Measurements from ENCODE around the gene AHCYL2.
"Not testable (repeated sequence)": the region's sequence is repeated elsewhere in the genome, so short reads cannot be mapped to it uniquely, and the experiment has no call there.

Gene AHCYL2

DNA sequence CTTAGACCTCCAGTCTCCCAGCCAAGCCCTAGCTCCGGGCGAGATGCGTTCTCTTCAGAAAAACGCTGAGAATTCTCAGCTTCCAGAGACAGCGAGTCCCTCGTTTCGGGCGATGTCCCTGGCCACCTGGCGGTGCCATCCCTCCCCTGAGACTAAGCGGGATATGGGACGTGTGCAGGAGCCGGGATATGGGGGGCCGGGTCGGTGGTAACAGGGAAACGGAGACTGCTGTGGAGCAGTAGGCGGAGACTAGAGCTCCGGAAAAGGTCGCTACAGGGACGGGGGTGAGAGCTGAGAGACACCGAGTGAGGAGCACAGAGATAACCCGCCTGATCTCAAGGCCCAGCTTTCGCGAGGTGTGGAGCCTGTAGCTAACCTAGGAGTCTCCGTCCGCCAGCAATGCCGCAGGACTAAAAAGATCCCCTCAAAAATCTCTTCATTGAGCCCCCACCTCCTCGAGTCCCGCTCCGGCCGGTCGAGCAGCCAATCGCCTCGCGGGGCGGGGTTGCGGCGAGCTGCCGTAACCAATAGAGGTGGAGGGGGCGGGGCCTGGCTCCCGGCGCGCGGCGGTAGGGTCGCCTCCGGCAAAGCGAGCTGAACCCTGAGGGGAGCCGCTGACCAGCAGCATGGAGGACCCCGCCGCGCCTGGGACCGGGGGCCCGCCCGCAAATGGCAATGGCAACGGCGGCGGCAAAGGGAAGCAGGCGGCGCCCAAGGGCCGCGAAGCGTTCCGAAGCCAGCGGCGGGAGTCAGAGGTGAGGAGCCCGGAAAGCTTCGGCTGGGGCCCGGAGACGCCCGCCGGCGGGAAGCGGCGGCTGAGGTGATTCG, 209.2 kb downstream of the AHCYL2 start, which contains the start of gene STRIP2:
STRIP2 (plus strand) TSS at position 586 of the 828 bp plus-strand sequence; CDS start at position 627, 41 bp downstream.
- DNase-seq: peak; percentile 89

GRCh38 chr7:129434675-129435318, 210.0 kb downstream of the AHCYL2 start:
- peak; percentile 37 for DNase-seq

- peak; percentile 35 for DNase-seq
These were observed 210.6 kb downstream of the AHCYL2 start for GRCh38 chr7:129435414-129435829.

DNA sequence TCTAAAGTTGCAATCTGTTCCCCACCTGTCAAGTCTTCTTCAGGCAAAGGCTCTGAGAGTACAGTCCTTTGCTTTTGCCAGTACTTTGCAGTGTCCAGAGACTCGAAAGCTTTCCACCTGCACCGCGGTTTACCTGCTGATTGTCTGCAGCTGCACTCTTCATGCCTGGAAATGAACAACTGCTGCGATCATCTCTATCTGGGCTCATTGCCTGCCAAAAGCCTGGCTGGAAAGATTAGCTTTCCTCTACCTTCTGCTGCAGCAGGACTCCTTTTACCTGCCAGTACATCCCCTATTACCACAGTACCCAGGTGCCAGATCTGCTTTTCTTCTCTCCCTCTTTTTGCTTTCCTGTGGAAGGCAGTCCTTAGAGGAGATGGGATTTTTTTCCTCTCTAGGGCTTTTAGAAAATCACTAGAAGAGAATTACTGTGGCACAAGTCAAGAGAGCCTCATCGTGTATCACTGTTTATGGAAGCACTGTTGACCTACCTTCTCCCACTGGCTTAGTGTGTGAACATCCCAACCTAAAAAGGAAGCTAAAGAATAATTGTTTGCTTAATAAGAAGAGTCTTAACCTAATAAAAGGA, 211.6 kb downstream of the AHCYL2 start:
- DNase-seq: peak; percentile 10

- no peak for DNase-seq
These were observed 212.4 kb downstream of the AHCYL2 start for GRCh38 chr7:129437190-129437589.

DNA sequence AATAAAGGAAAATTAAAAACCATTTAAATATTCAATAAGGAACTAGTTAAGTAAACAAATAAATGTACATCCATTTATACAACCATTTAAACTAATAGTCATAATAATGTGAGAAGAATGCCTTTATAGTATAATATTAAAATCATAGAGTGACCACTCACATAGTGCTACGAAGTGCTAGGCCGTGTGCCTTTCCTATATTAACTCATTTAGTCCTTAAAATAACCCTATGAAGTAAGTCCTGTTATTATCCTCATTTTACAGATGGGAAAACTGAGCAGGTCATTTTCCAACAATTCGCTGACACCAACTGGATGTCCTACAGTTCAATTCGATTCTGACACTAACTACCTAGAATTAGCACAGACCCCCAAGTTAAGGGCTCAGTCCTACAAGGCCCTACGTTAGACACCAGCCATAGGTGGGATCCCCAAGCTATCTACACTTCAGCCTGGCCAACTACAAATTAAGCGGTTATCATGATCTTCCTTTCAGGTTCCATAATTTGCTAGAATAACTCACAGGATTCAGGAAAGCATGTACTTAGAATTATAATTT, 213.5 kb downstream of the AHCYL2 start:
- DNase-seq: peak; percentile 48

DNA sequence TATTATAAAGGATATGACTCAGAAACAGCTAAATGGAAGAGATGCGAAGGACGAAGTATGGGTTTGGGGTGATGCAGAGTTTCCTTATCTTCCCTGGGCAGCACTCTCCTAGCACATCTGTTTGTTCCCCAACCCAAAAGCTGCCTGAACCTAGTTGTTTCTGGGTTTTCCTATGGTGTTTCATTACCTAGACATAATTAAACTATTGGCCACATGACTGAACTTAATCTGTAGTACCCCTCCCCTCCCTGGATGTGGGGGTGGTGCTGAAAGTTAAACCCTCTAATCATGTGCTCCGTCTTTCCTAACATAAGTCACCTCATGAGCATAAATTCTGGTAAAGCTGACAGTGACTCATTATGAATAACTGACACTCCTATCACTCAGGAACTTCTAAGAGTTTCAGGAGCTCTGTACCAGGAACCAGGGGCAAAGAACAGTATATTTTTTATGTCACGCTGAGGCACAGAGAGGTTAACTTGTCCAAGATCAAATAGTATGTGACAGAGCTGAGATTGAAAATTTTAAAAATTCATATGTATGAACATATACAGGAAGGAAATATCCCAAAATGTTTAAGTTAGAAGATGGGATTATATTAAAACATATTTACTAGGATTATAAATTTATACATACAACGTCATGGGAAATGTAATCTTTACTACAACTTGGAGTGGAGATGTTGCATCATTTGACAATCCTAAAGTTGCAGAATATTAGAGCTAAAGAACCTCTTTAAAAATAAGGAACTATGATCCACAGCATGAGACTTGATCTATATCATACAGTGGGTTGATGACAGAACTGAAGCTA, 214.2 kb downstream of the AHCYL2 start:
- peak; percentile 93 for DNase-seq

DNA sequence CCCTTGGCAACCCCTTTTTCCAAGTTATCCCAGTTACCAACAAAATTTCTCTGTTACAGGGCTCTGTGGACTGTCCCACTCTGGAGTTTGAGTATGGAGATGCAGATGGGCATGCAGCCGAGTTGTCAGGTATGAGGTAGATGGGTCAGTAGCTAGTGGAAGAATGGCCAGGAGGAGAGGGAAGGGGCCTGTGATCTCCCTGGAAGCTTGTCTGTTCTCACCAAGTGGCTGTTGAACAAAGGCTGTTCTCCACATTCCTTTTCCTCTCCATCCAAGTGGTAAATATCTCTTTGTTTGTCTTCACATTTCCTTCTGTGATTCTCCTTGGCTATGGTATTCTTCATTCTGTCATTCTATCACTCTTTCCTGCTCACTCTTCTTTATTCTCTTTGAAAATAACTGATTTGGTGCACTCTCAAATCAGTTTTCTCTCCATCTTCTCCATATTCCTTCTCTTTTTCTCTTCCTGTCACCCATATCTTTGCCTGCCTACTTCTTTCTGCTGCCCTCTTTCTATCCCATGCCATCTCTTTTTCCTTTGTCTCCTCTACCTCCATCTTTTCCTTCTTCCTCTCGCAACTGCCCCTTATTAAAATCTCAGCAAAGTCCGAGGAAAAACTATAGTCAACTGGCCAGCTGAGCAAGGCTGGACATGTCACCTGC, 215.3 kb downstream of the AHCYL2 start:
- no peak for DNase-seq

GRCh38 chr7:129443612-129444011, 218.8 kb downstream of the AHCYL2 start:
- no peak for DNase-seq

GRCh38 chr7:129444776-129445175, 219.9 kb downstream of the AHCYL2 start:
- DNase-seq: not testable (repeated sequence)

- DNase-seq: not testable (repeated sequence)
These were observed 222.1 kb downstream of the AHCYL2 start for GRCh38 chr7:129446925-129447324.

DNA sequence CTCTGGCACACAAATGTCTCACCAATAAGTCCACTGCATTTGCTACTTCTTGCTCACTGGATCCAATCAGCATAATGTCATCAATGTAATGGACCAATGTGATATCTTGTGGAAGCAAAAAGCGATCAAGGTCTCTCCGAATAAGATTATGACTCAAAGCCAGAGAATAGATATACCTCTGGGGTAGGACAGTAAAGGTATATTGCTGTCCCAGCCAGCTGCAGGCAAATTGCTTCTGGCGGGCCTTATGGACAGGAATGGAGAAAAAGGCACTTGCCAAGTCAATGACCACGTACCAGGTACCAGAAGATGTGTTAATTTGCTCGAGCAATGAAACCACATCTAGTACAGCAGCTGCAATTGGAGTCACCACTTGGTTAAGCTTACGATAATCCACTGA, 222.6 kb downstream of the AHCYL2 start:
- DNase-seq: not testable (repeated sequence)

GRCh38 chr7:129448608-129449007, 223.8 kb downstream of the AHCYL2 start:
- DNase-seq: not testable (repeated sequence)

- no peak for DNase-seq
These were observed 225.5 kb downstream of the AHCYL2 start for GRCh38 chr7:129450295-129450694.

DNA sequence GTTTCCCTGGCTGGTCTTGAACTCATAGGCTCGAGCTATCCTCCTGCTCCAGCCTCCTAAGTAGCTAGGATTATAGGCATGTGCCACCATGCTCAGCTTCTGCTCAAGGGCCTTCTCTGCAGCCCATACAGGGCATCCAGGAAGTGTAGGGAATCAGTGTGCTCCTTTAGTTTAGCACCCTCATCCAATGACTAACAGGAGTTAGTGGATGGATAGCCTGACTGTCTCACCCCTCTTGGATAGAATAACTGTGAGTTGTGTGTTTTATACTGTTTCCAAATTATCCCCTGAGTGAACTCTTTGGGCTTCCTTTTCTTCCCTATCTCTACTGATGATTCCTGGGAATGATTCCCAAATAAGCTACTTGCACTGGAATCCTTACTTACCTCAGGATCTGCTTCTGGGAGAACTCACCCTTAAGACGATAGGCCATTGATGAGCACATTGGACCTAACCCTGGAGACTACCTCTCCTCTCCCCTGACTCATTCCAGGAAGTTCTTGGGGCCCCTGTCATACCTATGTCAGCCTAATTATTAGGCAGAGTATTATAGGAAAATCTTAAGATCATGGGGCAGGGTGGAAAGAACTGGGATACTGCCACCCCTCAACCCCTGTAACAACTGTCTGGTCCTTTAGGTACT, 227.9 kb downstream of the AHCYL2 start:
- no peak for DNase-seq

- DNase-seq: no peak
These were observed 228.8 kb downstream of the AHCYL2 start for GRCh38 chr7:129453510-129454248.

GRCh38 chr7:129454249-129454551, 229.4 kb downstream of the AHCYL2 start:
- no peak for DNase-seq

DNA sequence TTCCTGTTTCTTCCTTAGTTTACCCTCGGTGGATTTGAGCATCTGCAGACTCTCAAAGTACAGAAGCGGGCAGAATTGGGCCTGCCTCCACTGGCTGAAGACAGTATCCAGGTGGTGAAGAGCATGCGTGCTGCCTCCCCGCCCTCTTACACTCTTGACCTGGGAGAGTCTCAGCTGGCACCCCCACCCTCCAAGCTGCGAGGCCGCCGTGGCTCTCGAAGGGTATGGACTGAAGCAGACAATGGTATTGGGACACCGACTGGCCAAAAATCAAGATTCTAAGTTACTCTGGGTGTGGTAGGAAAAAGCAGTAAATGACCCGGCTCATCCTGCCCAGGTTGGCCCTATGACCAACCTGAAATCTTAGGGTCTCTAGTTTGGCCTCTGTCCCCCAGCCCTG, 231.6 kb downstream of the AHCYL2 start:
- no peak for DNase-seq

DNA sequence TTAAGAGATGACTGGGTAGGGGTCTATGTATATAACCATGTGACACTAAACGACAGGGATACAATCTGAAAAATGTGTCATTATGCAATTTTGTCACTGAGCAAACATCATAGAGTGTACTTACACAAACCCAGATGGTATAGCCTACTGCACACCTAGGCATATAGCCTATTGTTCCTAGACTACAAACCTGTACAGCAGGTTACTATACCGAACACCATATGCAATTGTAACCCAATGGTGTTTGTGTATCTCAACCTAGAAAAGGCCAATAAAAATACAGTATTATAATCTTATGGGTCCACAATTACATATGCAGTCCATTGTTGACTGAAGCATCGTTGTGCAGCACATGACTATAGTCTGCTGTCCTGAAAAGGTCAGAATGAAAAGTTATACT, 232.3 kb downstream of the AHCYL2 start:
- no peak for DNase-seq

GRCh38 chr7:129458171-129458570, 233.3 kb downstream of the AHCYL2 start:
- DNase-seq: no peak

GRCh38 chr7:129461809-129462208, 237.0 kb downstream of the AHCYL2 start:
- DNase-seq: no peak

Measured in OCI-M1 (cell line).